IMR-90 (cell line): Measurements from ENCODE around the gene PRDM1.

Experiments
- BHLHE40 ChIP-seq: fragments of 150-350 bp; IDR thresholded peaks from 2 replicates; pipeline ENCODE4 v1.6.1; 2016; ENCODE audit warnings: mild to moderate bottlenecking, low read depth, low read length
- CEBPB ChIP-seq: IDR thresholded peaks from 2 replicates; pipeline ENCODE4 v1.6.1; 2012; ENCODE audit warnings: low read depth, low read length, improper control_type of control experiment
- FOS ChIP-seq: fragments of 150-350 bp; IDR thresholded peaks from 2 replicates; pipeline ENCODE4 v1.6.1; 2016; ENCODE audit warnings: low read depth, low read length
- MAZ ChIP-seq: IDR thresholded peaks from 2 replicates; pipeline ENCODE4 v1.6.1; 2012; ENCODE audit warnings: low read depth, mild to moderate bottlenecking, low read length, improper control_type of control experiment, moderate library complexity, borderline replicate concordance
- MXI1 ChIP-seq: IDR thresholded peaks from 2 replicates; pipeline ENCODE4 v1.6.1; 2012; ENCODE audit warnings: low read depth, mild to moderate bottlenecking, low read length, moderate library complexity, borderline replicate concordance
- POLR2A ChIP-seq: IDR thresholded peaks from 2 replicates; pipeline ENCODE4 v1.6.1; 2012; ENCODE audit warnings: mild to moderate bottlenecking, low read depth, low read length
- RAD21 ChIP-seq: IDR thresholded peaks from 2 replicates; pipeline ENCODE4 v1.6.1; 2012; ENCODE audit warnings: low read length, improper control_type of control experiment
- RCOR1 ChIP-seq: IDR thresholded peaks from 2 replicates; pipeline ENCODE4 v1.6.1; 2012; ENCODE audit warnings: mild to moderate bottlenecking, low read length, improper control_type of control experiment; ENCODE audit not compliant: insufficient replicate concordance
- RFX5 ChIP-seq: IDR thresholded peaks from 2 replicates; pipeline ENCODE4 v1.8.0; 2012; ENCODE audit warnings: low read depth, mild to moderate bottlenecking, low read length, moderate library complexity
- USF2 ChIP-seq: fragments of 150-350 bp; IDR thresholded peaks from 2 replicates; pipeline ENCODE4 v1.6.1; 2017; ENCODE audit warnings: mild to moderate bottlenecking, antibody characterized with exemption, low read length, low read depth
- TF ChIP-seq, protein P1 (sequence below): conservative IDR thresholded peaks from 2 replicates; pipeline ENCODE4 v1.5.1; 2012; ENCODE audit warnings: mild to moderate bottlenecking, low read depth, low read length, improper control_type of control experiment

DNA sequence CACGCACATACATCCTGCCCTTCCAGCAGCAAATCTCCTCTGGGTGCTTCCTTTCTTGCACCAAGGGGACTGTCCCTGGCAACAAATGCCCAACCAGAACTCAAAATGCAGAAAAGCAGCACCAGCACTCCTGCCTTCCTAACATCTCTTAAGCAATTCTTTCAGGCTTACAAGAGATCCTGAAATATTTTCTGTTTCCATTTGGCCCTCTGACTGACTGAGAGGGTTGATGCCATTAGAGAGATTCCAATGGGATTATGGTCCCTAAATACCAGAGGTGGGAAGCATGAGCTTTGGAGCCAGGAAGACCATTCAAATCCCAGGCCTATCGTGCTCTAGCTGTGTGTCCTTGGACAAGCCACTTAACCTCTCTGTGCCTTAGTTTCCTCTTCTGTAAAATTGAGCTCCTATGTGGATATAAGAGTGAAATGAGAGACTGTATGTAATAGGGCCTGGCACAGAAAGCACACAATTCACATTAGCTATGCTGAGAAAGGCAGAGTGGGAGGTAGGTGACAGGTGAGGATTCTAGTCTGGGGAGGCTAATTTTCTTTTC is 56.8 kb downstream of the PRDM1 start:
- no peak for TF ChIP-seq POLR2A
- TF ChIP-seq, protein P1, sequence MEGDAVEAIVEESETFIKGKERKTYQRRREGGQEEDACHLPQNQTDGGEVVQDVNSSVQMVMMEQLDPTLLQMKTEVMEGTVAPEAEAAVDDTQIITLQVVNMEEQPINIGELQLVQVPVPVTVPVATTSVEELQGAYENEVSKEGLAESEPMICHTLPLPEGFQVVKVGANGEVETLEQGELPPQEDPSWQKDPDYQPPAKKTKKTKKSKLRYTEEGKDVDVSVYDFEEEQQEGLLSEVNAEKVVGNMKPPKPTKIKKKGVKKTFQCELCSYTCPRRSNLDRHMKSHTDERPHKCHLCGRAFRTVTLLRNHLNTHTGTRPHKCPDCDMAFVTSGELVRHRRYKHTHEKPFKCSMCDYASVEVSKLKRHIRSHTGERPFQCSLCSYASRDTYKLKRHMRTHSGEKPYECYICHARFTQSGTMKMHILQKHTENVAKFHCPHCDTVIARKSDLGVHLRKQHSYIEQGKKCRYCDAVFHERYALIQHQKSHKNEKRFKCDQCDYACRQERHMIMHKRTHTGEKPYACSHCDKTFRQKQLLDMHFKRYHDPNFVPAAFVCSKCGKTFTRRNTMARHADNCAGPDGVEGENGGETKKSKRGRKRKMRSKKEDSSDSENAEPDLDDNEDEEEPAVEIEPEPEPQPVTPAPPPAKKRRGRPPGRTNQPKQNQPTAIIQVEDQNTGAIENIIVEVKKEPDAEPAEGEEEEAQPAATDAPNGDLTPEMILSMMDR: no peak
- TF ChIP-seq MAZ: no peak
- no peak for TF ChIP-seq BHLHE40
- TF ChIP-seq RCOR1: no peak
- no peak for TF ChIP-seq RFX5
- no peak for TF ChIP-seq USF2
- no peak for TF ChIP-seq FOS
- TF ChIP-seq MXI1: no peak
- TF ChIP-seq RAD21: no peak
- no peak for TF ChIP-seq CEBPB
